CD4-positive, alpha-beta T cell treated with Interleukin-15 for 4 hours (primary cell): ENCODE measurements around the gene TCTN3.
"Not testable (repeated sequence)": the region's sequence is repeated elsewhere in the genome, so short reads cannot be mapped to it uniquely, and the experiment has no call there.

Source experiments
- DNase-seq: peaks from one replicate; pipeline ENCODE4 v3.0.0-alpha.2; 2020; ENCODE audit warnings: low spot score

TCTN3 gene

GRCh38 chr10:95628786-95629185 lies 64.9 kb downstream of the TCTN3 start:
- no peak for DNase-seq

- no peak for DNase-seq
Observed at GRCh38 chr10:95626500-95626899, 67.2 kb downstream of the TCTN3 start.

GRCh38 chr10:95620415-95620814 lies 73.3 kb downstream of the TCTN3 start:
- DNase-seq: not testable (repeated sequence)

- DNase-seq: no peak
Observed at GRCh38 chr10:95618101-95618500, 75.6 kb downstream of the TCTN3 start.

- DNase-seq: no peak
Observed at GRCh38 chr10:95616446-95616845, 77.3 kb downstream of the TCTN3 start.
